Subcutaneous abdominal adipose tissue (tissue), 5 donors: ENCODE measurements around the gene COL5A3.

ENCODE experiments used
- H3K27ac ChIP-seq: one replicate; pipeline ENCODE4 v1.7.0; 2013; ENCODE audit warnings: low read depth, mild to moderate bottlenecking, inconsistent platforms, low read length, moderate library complexity
- H3K27me3 ChIP-seq, 5 donors: one replicate each; pipeline ENCODE4 v1.7.0; 2013; ENCODE audit warnings: low read length in 5 of 5, inconsistent platforms in 1 of 5; ENCODE audit not compliant: control insufficient read depth in 5 of 5, insufficient read depth in 4 of 5
- H3K36me3 ChIP-seq, 5 donors: one replicate each; pipeline ENCODE4 v1.7.0; 2013; ENCODE audit warnings: low read length in 5 of 5; ENCODE audit not compliant: control insufficient read depth in 5 of 5, insufficient read depth in 5 of 5
- H3K4me1 ChIP-seq, 5 donors: one replicate each; pipeline ENCODE4 v1.7.0; 2013; ENCODE audit warnings: low read length in 5 of 5, mild to moderate bottlenecking in 3 of 5, moderate library complexity in 1 of 5; ENCODE audit not compliant: control insufficient read depth in 5 of 5, insufficient read depth in 5 of 5
- H3K4me3 ChIP-seq, 5 donors: one replicate each; pipeline ENCODE4 v1.7.0; 2013; ENCODE audit warnings: low read length in 5 of 5, low read depth in 1 of 5
- H3K9ac ChIP-seq, 5 donors: one replicate each; pipeline ENCODE4 v1.7.0; 2013; ENCODE audit warnings: low read length in 5 of 5, mild to moderate bottlenecking in 4 of 5, moderate library complexity in 3 of 5
- H3K9me3 ChIP-seq, 5 donors: one replicate each; pipeline ENCODE4 v1.7.0; 2013; ENCODE audit warnings: low read length in 5 of 5; ENCODE audit not compliant: control insufficient read depth in 5 of 5
- donor health status: healthy.
- donor health status: healthy.
- donor health status: healthy.
- donor health status: healthy.
- donor health status: healthy.

Gene COL5A3

GRCh38 chr19:10005632-10006334 lies 4.5 kb downstream of the COL5A3 start:
- peak overlapping the region in 1 of 5 donors; percentile 54 for H3K9ac ChIP-seq
- H3K4me1 ChIP-seq: peaks cover 17 to 81% (median 55%) of the 10 kb centered on the region in 5 donors
- H3K27me3 ChIP-seq: peaks cover 0 to 20% (median 14%) of the 10 kb centered on the region in 5 donors
- peaks cover 0 to 3% (median 0%) of the 10 kb centered on the region in 5 donors for H3K9me3 ChIP-seq
- H3K27ac ChIP-seq: peak overlapping the region; percentile 98
- H3K4me3 ChIP-seq: peak overlapping the region in 2 of 5 donors; percentile 32
- H3K36me3 ChIP-seq: peaks cover 0 to 43% (median 37%) of the 10 kb centered on the region in 5 donors

- H3K36me3 ChIP-seq: peaks cover 0 to 53% (median 37%) of the 10 kb centered on the region in 5 donors
- peaks cover 15 to 73% (median 46%) of the 10 kb centered on the region in 5 donors for H3K4me1 ChIP-seq
- H3K27ac ChIP-seq: peak overlapping the region; percentile 98
- no peak overlapping the region for H3K4me3 ChIP-seq
- H3K9ac ChIP-seq: no peak overlapping the region
- peaks cover 0 to 3% (median 0%) of the 10 kb centered on the region in 5 donors for H3K9me3 ChIP-seq
- peaks cover 0 to 16% (median 10%) of the 10 kb centered on the region in 5 donors for H3K27me3 ChIP-seq
Observed at GRCh38 chr19:10004617-10005016, 5.7 kb downstream of the COL5A3 start.

- peak overlapping the region in 1 of 5 donors; percentile 29 for H3K9ac ChIP-seq
- peaks cover 0 to 55% (median 39%) of the 10 kb centered on the region in 5 donors for H3K36me3 ChIP-seq
- peaks cover 0 to 6% (median 3%) of the 10 kb centered on the region in 5 donors for H3K27me3 ChIP-seq
- H3K4me1 ChIP-seq: peaks cover 6 to 62% (median 37%) of the 10 kb centered on the region in 5 donors
- H3K4me3 ChIP-seq: no peak overlapping the region
- peak overlapping the region; percentile 98 for H3K27ac ChIP-seq
- H3K9me3 ChIP-seq: no peaks in the 10 kb centered on the region
Observed at GRCh38 chr19:10003271-10003670, 7.0 kb downstream of the COL5A3 start.

GRCh38 chr19:10001899-10002298 lies 8.4 kb downstream of the COL5A3 start:
- H3K27me3 ChIP-seq: peaks cover 0 to 4% (median 0%) of the 10 kb centered on the region in 5 donors
- no peaks in the 10 kb centered on the region for H3K9me3 ChIP-seq
- H3K4me1 ChIP-seq: peaks cover 6 to 50% (median 29%) of the 10 kb centered on the region in 5 donors
- peak overlapping the region; percentile 98 for H3K27ac ChIP-seq
- H3K9ac ChIP-seq: peak overlapping the region in 1 of 5 donors; percentile 5
- H3K36me3 ChIP-seq: peaks cover 1 to 69% (median 53%) of the 10 kb centered on the region in 5 donors
- no peak overlapping the region for H3K4me3 ChIP-seq

- peaks cover 2 to 34% (median 19%) of the 10 kb centered on the region in 5 donors for H3K4me1 ChIP-seq
- H3K27me3 ChIP-seq: peaks cover 0 to 4% (median 0%) of the 10 kb centered on the region in 5 donors
- no peak overlapping the region for H3K4me3 ChIP-seq
- H3K36me3 ChIP-seq: peaks cover 5 to 77% (median 61%) of the 10 kb centered on the region in 5 donors
- no peak overlapping the region for H3K27ac ChIP-seq
- H3K9me3 ChIP-seq: no peaks in the 10 kb centered on the region
- no peak overlapping the region for H3K9ac ChIP-seq
Observed at GRCh38 chr19:10000171-10000826, 10.0 kb downstream of the COL5A3 start.

GRCh38 chr19:9996541-9996940 lies 13.8 kb downstream of the COL5A3 start:
- no peak overlapping the region for H3K4me3 ChIP-seq
- H3K9ac ChIP-seq: no peak overlapping the region
- H3K36me3 ChIP-seq: peaks cover 5 to 79% (median 64%) of the 10 kb centered on the region in 5 donors
- peaks cover 0 to 2% (median 0%) of the 10 kb centered on the region in 5 donors for H3K4me1 ChIP-seq
- H3K27ac ChIP-seq: no peak overlapping the region
- no peaks in the 10 kb centered on the region for H3K9me3 ChIP-seq
- H3K27me3 ChIP-seq: no peaks in the 10 kb centered on the region

- Histone ChIP-seq H3K4me3 (no peak overlapping the region), H3K27ac (no peak overlapping the region), H3K4me1 (no peaks in the 10 kb centered on the region), H3K9me3 (no peaks in the 10 kb centered on the region), H3K36me3 (peaks cover 5 to 82% (median 68%) of the 10 kb centered on the region in 5 donors), H3K27me3 (no peaks in the 10 kb centered on the region), H3K9ac (no peak overlapping the region)
Observed at GRCh38 chr19:9995999-9996398, 14.3 kb downstream of the COL5A3 start.

GRCh38 chr19:9995084-9995483 lies 15.2 kb downstream of the COL5A3 start:
- Histone ChIP-seq H3K9ac (peak overlapping the region in 1 of 5 donors; percentile 59), H3K4me3 (no peak overlapping the region), H3K9me3 (no peaks in the 10 kb centered on the region), H3K4me1 (no peaks in the 10 kb centered on the region), H3K27ac (no peak overlapping the region), H3K27me3 (no peaks in the 10 kb centered on the region), H3K36me3 (peaks cover 5 to 83% (median 71%) of the 10 kb centered on the region in 5 donors)

- no peak overlapping the region for H3K9ac ChIP-seq
- no peaks in the 10 kb centered on the region for H3K27me3 ChIP-seq
- H3K27ac ChIP-seq: no peak overlapping the region
- H3K4me3 ChIP-seq: no peak overlapping the region
- peaks cover 0 to 16% (median 14%) of the 10 kb centered on the region in 5 donors for H3K4me1 ChIP-seq
- H3K36me3 ChIP-seq: peaks cover under 1 to 77% (median 64%) of the 10 kb centered on the region in 5 donors
- H3K9me3 ChIP-seq: no peaks in the 10 kb centered on the region
Observed at GRCh38 chr19:9991425-9992191, 18.7 kb downstream of the COL5A3 start.
